ENCODE results near the gene AKAP6. TPM values are rescaled to one million over a fixed set of nuclear protein-coding genes. Genes with fewer than 3 reads are reported as not detected.

Gene AKAP6
- total and polyA plus RNA-seq, 2 experiments from 2014 or later = 0.38 to 0.42 TPM

DNA sequence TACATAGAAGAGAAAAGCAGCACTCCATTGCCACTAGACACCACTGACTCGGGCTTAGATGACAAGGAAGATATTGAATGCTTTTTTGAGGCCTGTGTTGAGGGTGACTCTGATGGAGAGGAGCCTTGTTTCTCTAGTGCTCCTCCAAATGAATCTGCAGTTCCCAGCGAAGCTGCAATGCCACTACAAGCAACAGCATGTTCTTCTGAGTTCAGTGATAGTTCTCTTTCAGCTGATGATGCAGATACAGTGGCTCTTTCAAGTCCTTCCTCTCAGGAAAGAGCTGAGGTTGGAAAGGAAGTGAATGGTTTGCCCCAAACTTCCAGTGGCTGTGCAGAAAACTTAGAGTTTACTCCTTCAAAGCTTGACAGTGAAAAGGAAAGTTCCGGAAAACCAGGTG lies 495.1 kb downstream of the AKAP6 start (continued):
- TF ChIP-seq, protein P1, sequence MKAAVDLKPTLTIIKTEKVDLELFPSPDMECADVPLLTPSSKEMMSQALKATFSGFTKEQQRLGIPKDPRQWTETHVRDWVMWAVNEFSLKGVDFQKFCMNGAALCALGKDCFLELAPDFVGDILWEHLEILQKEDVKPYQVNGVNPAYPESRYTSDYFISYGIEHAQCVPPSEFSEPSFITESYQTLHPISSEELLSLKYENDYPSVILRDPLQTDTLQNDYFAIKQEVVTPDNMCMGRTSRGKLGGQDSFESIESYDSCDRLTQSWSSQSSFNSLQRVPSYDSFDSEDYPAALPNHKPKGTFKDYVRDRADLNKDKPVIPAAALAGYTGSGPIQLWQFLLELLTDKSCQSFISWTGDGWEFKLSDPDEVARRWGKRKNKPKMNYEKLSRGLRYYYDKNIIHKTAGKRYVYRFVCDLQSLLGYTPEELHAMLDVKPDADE (IDR thresholded peaks at IDR 0.05) = no peak
- no peak for TF ChIP-seq EZH2 (IDR thresholded peaks at IDR 0.05; ENCODE audit: low read depth, unreplicated experiment)
- TF ChIP-seq, protein P2, sequence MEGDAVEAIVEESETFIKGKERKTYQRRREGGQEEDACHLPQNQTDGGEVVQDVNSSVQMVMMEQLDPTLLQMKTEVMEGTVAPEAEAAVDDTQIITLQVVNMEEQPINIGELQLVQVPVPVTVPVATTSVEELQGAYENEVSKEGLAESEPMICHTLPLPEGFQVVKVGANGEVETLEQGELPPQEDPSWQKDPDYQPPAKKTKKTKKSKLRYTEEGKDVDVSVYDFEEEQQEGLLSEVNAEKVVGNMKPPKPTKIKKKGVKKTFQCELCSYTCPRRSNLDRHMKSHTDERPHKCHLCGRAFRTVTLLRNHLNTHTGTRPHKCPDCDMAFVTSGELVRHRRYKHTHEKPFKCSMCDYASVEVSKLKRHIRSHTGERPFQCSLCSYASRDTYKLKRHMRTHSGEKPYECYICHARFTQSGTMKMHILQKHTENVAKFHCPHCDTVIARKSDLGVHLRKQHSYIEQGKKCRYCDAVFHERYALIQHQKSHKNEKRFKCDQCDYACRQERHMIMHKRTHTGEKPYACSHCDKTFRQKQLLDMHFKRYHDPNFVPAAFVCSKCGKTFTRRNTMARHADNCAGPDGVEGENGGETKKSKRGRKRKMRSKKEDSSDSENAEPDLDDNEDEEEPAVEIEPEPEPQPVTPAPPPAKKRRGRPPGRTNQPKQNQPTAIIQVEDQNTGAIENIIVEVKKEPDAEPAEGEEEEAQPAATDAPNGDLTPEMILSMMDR (conservative IDR thresholded peaks at IDR 0.05; ENCODE audit: low read depth in 2 of 2) = no peak
- no peak for TF ChIP-seq ZNF331 (CRISPR knock-in tag; IDR thresholded peaks at IDR 0.05; ENCODE audit: low read depth)
- TF ChIP-seq, protein P3, sequence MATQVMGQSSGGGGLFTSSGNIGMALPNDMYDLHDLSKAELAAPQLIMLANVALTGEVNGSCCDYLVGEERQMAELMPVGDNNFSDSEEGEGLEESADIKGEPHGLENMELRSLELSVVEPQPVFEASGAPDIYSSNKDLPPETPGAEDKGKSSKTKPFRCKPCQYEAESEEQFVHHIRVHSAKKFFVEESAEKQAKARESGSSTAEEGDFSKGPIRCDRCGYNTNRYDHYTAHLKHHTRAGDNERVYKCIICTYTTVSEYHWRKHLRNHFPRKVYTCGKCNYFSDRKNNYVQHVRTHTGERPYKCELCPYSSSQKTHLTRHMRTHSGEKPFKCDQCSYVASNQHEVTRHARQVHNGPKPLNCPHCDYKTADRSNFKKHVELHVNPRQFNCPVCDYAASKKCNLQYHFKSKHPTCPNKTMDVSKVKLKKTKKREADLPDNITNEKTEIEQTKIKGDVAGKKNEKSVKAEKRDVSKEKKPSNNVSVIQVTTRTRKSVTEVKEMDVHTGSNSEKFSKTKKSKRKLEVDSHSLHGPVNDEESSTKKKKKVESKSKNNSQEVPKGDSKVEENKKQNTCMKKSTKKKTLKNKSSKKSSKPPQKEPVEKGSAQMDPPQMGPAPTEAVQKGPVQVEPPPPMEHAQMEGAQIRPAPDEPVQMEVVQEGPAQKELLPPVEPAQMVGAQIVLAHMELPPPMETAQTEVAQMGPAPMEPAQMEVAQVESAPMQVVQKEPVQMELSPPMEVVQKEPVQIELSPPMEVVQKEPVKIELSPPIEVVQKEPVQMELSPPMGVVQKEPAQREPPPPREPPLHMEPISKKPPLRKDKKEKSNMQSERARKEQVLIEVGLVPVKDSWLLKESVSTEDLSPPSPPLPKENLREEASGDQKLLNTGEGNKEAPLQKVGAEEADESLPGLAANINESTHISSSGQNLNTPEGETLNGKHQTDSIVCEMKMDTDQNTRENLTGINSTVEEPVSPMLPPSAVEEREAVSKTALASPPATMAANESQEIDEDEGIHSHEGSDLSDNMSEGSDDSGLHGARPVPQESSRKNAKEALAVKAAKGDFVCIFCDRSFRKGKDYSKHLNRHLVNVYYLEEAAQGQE (IDR thresholded peaks at IDR 0.05; ENCODE audit: unreplicated experiment) = no peak
- no peak for TF ChIP-seq CREB1 (CRISPR knock-in tag; IDR thresholded peaks at IDR 0.05; ENCODE audit: low read depth)
- no peak for TF ChIP-seq NANOG (IDR thresholded peaks at IDR 0.05; ENCODE audit: borderline replicate concordance)
- TF ChIP-seq STAT1 (IDR thresholded peaks at IDR 0.05; ENCODE audit: unreplicated experiment) = no peak

DNA sequence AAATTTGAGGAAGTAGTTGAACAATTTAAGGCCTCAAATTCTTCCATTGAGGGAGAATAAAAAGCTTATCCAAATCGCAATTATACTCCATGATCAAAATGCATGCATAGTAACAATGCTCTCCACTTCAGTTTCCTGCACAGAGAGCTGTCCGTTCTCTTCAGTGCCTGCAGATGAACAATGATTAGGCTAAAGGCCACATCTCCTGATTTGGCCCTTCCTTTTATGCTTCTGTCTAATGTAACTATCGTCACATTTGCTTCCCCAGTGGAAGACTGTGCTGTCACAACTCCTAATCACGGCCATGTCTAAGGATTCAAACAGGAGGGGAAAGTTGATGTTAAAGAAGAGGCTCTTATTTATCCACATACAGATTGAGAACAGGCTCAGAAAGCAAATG lies 496.0 kb downstream of the AKAP6 start:
- Mint-ChIP-seq H3K9me3 (no peaks in the 10 kb centered on the region; the same call in 2 of the 3 replicates), H3K4me3 (no peak overlapping the region), H3K36me3 (ENCODE audit: low read depth) (no peaks in the 10 kb centered on the region), H3K27ac (no peak overlapping the region), H3K27me3 (ENCODE audit: insufficient read depth, low read depth, poor library complexity) (no peaks in the 10 kb centered on the region), H3K4me1 (peaks cover 12% of the 10 kb centered on the region; the same call in 2 of the 3 replicates)
- no peaks in the 10 kb centered on the region for H3K79me2 ChIP-seq (replicated peaks; ENCODE audit: insufficient read depth)
- no peaks in the 10 kb centered on the region; the same call in 1 of the 2 replicates for H3K4me1 ChIP-seq (ENCODE audit: insufficient read depth)
- no peaks in the 10 kb centered on the region for H4K20me1 ChIP-seq (replicated peaks; ENCODE audit: insufficient read depth)
- no peak overlapping the region for H3K4me2 ChIP-seq
- H2AFZ ChIP-seq = no peak overlapping the region
- no peaks in the 10 kb centered on the region for H3K27me3 ChIP-seq (ENCODE audit: insufficient read depth)
- ATAC-seq (no peak), DNase-seq (ENCODE audit: low spot score) (no peak)
- no peak overlapping the region for H3K4me3 ChIP-seq
- no peak overlapping the region for H3K27ac ChIP-seq (ENCODE audit: low read depth)
- H3K36me3 ChIP-seq (ENCODE audit: insufficient read depth) = no peaks in the 10 kb centered on the region
- H3F3A ChIP-seq (replicated peaks; ENCODE audit: low read depth) = no peaks in the 10 kb centered on the region
- peaks cover 7% of the 10 kb centered on the region; the same call in 1 of the 2 replicates for H3K9me2 ChIP-seq (ENCODE audit: insufficient read depth)
- no peak for TF ChIP-seq NANOG (IDR thresholded peaks at IDR 0.05; ENCODE audit: borderline replicate concordance)
- no peak for TF ChIP-seq EZH2 (IDR thresholded peaks at IDR 0.05; ENCODE audit: low read depth, unreplicated experiment)
- TF ChIP-seq, protein P1 (IDR thresholded peaks at IDR 0.05) = no peak
- TF ChIP-seq POLR2AphosphoS5 (IDR thresholded peaks at IDR 0.05; ENCODE audit: low read depth) = no peak
- TF ChIP-seq, protein P2 (conservative IDR thresholded peaks at IDR 0.05; ENCODE audit: low read depth in 2 of 2) = no peak
- TF ChIP-seq JUNB (IDR thresholded peaks at IDR 0.05; ENCODE audit: unreplicated experiment) = no peak
- TF ChIP-seq ZNF331 (CRISPR knock-in tag; IDR thresholded peaks at IDR 0.05; ENCODE audit: low read depth) = no peak

Measured in GM23338 (cell line).